Ureter (tissue), 1 donor: ENCODE measurements around the gene MGAT4B. TPM values are rescaled to one million over a fixed set of nuclear protein-coding genes. Genes with fewer than 3 reads are reported as not detected.

Experiments used
- DNase-seq: peaks from one replicate; pipeline ENCODE4 v3.0.0-alpha.2; 2020; ENCODE audit warnings: low spot score
- total RNA-seq: library from RNA; stranded (reverse); gene quantifications from one replicate; pipeline ENCODE4 v1.2.4, GENCODE V29; 2023
- donor health status: DM: yes; HTN: yes; CAD: no.

MGAT4B gene
- total RNA-seq, 1 donor from 2014 or later: 93.8 TPM

- no peak for DNase-seq
Observed at GRCh38 chr5:179825655-179826182, 19.1 kb upstream of the MGAT4B start.

GRCh38 chr5:179824745-179825112 lies 18.1 kb upstream of the MGAT4B start:
- DNase-seq: no peak

- no peak for DNase-seq
Observed at GRCh38 chr5:179823937-179824744, 17.5 kb upstream of the MGAT4B start.

GRCh38 chr5:179822444-179822990 lies 15.9 kb upstream of the MGAT4B start:
- DNase-seq: no peak

GRCh38 chr5:179822059-179822432 lies 15.4 kb upstream of the MGAT4B start:
- DNase-seq: no peak

- DNase-seq: peak; percentile 97
Observed at GRCh38 chr5:179821298-179822058, 14.8 kb upstream of the MGAT4B start.

- peak; percentile 86 for DNase-seq
Observed at GRCh38 chr5:179820483-179821297, 14.0 kb upstream of the MGAT4B start, which contains the start of gene SQSTM1. Gene SQSTM1, plus strand, starts transcription at chr5:179820905. Its CDS starts 32 bp downstream, at chr5:179820937.

- DNase-seq: no peak
Observed at GRCh38 chr5:179820127-179820482, 13.4 kb upstream of the MGAT4B start.

GRCh38 chr5:179819296-179820126 lies 12.8 kb upstream of the MGAT4B start:
- peak; percentile 77 for DNase-seq

GRCh38 chr5:179818746-179819295 lies 12.2 kb upstream of the MGAT4B start:
- peak; percentile 98 for DNase-seq

GRCh38 chr5:179817890-179818745 lies 11.5 kb upstream of the MGAT4B start:
- DNase-seq: no peak

GRCh38 chr5:179817470-179817840 lies 10.8 kb upstream of the MGAT4B start:
- no peak for DNase-seq

GRCh38 chr5:179816796-179817469 lies 10.3 kb upstream of the MGAT4B start:
- DNase-seq: no peak

GRCh38 chr5:179816401-179816795 lies 9.7 kb upstream of the MGAT4B start:
- no peak for DNase-seq

GRCh38 chr5:179815491-179816249 lies 9.0 kb upstream of the MGAT4B start:
- DNase-seq: no peak

GRCh38 chr5:179814090-179814489 lies 7.4 kb upstream of the MGAT4B start:
- DNase-seq: no peak

- no peak for DNase-seq
Observed at GRCh38 chr5:179812997-179813607, 6.4 kb upstream of the MGAT4B start.
